GM08714 (cell line): Measurements from ENCODE around the gene FAM234B.

Experiments
- H3K4me3 ChIP-seq: fragments of 200-500 bp; sonication (Bioruptor generic); 2 replicates; pipeline ENCODE4 v1.5.1; 2014; ENCODE audit warnings: mild to moderate bottlenecking, low read length, inconsistent platforms
- ZNF274 ChIP-seq: IDR thresholded peaks from 2 replicates; pipeline ENCODE4 v1.6.1; 2012; ENCODE audit warnings: mild to moderate bottlenecking, low read depth, low read length

The FAM234B gene

GRCh38 chr12:13004986-13005385, 39.2 kb upstream of the FAM234B start:
- no peak for TF ChIP-seq ZNF274
- no peak overlapping the region for H3K4me3 ChIP-seq

- no peak overlapping the region for H3K4me3 ChIP-seq
- no peak for TF ChIP-seq ZNF274
Observed at GRCh38 chr12:13005649-13006048, 38.5 kb upstream of the FAM234B start.

- TF ChIP-seq ZNF274: no peak
- H3K4me3 ChIP-seq: no peak overlapping the region
Observed at GRCh38 chr12:13007496-13008233, 36.5 kb upstream of the FAM234B start.

GRCh38 chr12:13008741-13009380, 35.3 kb upstream of the FAM234B start:
- TF ChIP-seq ZNF274: no peak
- H3K4me3 ChIP-seq: no peak overlapping the region

GRCh38 chr12:13011098-13011497, 33.1 kb upstream of the FAM234B start:
- TF ChIP-seq ZNF274: no peak

GRCh38 chr12:13022851-13023271, 21.3 kb upstream of the FAM234B start:
- no peak overlapping the region for H3K4me3 ChIP-seq
- no peak for TF ChIP-seq ZNF274

More at GRCh38 chr12:13011098-13011497, 33.1 kb upstream of the FAM234B start:
- no peak overlapping the region for H3K4me3 ChIP-seq

- TF ChIP-seq ZNF274: no peak
- no peak overlapping the region for H3K4me3 ChIP-seq
Observed at GRCh38 chr12:13023811-13024530, 20.2 kb upstream of the FAM234B start.

- TF ChIP-seq ZNF274: no peak
- H3K4me3 ChIP-seq: no peak overlapping the region
Observed at GRCh38 chr12:13024531-13024916, 19.7 kb upstream of the FAM234B start.

- TF ChIP-seq ZNF274: no peak
- H3K4me3 ChIP-seq: no peak overlapping the region
Observed at GRCh38 chr12:13026286-13026685, 17.9 kb upstream of the FAM234B start.

- no peak for TF ChIP-seq ZNF274
- no peak overlapping the region for H3K4me3 ChIP-seq
Observed at GRCh38 chr12:13027032-13027431, 17.1 kb upstream of the FAM234B start.

GRCh38 chr12:13027508-13027907, 16.7 kb upstream of the FAM234B start:
- no peak overlapping the region for H3K4me3 ChIP-seq
- TF ChIP-seq ZNF274: no peak

- TF ChIP-seq ZNF274: no peak
- no peak overlapping the region for H3K4me3 ChIP-seq
Observed at GRCh38 chr12:13028825-13029570, 15.2 kb upstream of the FAM234B start.

- no peak for TF ChIP-seq ZNF274
Observed at GRCh38 chr12:13030541-13031291, 13.5 kb upstream of the FAM234B start.

More at GRCh38 chr12:13030541-13031291, 13.5 kb upstream of the FAM234B start:
- no peak overlapping the region for H3K4me3 ChIP-seq
